MM.1S (cell line): ENCODE data around the gene MKRN2.

Experiments used
- DNase-seq: peaks from one replicate; pipeline ENCODE4 v3.0.0-alpha.2; 2015
- H2AFZ ChIP-seq: fragments of 300-600 bp; sonication (generic); 2 replicates; pipeline ENCODE4 v1.6.0; 2016; ENCODE audit warnings: antibody characterized with exemption, low read length
- H3F3A ChIP-seq: fragments of 300-600 bp; sonication (generic); 2 replicates; pipeline ENCODE4 v1.6.1; 2016; ENCODE audit warnings: mild to moderate bottlenecking, antibody characterized with exemption, low read length, moderate library complexity, mixed read lengths; ENCODE audit not compliant: insufficient read depth
- H3K27ac ChIP-seq: fragments of 300-600 bp; sonication (generic); 2 replicates; pipeline ENCODE4 v1.5.1; 2016; ENCODE audit warnings: mild to moderate bottlenecking, low read length
- H3K27me3 ChIP-seq: fragments of 300-600 bp; sonication (generic); replicated peaks from 2 replicates; pipeline ENCODE4 v1.6.0; 2016; ENCODE audit warnings: low read length; ENCODE audit not compliant: insufficient read depth
- H3K36me3 ChIP-seq: fragments of 300-600 bp; sonication (generic); replicated peaks from 2 replicates; pipeline ENCODE4 v1.6.1; 2016; ENCODE audit warnings: mild to moderate bottlenecking, low read length, mixed read lengths; ENCODE audit not compliant: insufficient read depth
- H3K4me1 ChIP-seq: fragments of 300-600 bp; sonication (generic); 2 replicates; pipeline ENCODE4 v1.6.1; 2016; ENCODE audit warnings: low read length, mixed read lengths
- H3K4me2 ChIP-seq: fragments of 300-600 bp; sonication (generic); 2 replicates; pipeline ENCODE4 v1.6.0; 2016; ENCODE audit warnings: low read depth, low read length
- H3K4me3 ChIP-seq: fragments of 300-600 bp; sonication (generic); 2 replicates; pipeline ENCODE4 v1.5.1; 2016; ENCODE audit warnings: low read length, mixed read lengths
- H3K79me2 ChIP-seq: fragments of 300-600 bp; sonication (generic); 2 replicates; pipeline ENCODE4 v1.6.1; 2016; ENCODE audit warnings: mixed run types, low read length, mixed read lengths
- H3K9ac ChIP-seq: fragments of 300-600 bp; sonication (generic); 2 replicates; pipeline ENCODE4 v1.6.1; 2016; ENCODE audit warnings: low read length, mixed read lengths
- H3K9me2 ChIP-seq: fragments of 300-600 bp; sonication (generic); replicated peaks from 2 replicates; pipeline ENCODE4 v1.6.1; 2016; ENCODE audit warnings: mild to moderate bottlenecking, low read length, mixed read lengths; ENCODE audit not compliant: insufficient read depth
- H3K9me3 ChIP-seq: fragments of 300-600 bp; sonication (generic); replicated peaks from 2 replicates; pipeline ENCODE4 v1.6.1; 2016; ENCODE audit warnings: mild to moderate bottlenecking, low read length, mixed read lengths; ENCODE audit not compliant: insufficient read depth
- H4K20me1 ChIP-seq: fragments of 300-600 bp; sonication (generic); 2 replicates; pipeline ENCODE4 v1.6.1; 2016; ENCODE audit warnings: mild to moderate bottlenecking, low read length, moderate library complexity, mixed read lengths; ENCODE audit not compliant: insufficient read depth
- CTCF ChIP-seq: fragments of 300-600 bp; sonication (generic); IDR thresholded peaks from 2 replicates; pipeline ENCODE4 v1.5.1; 2016; ENCODE audit warnings: antibody characterized with exemption, low read length, mixed read lengths
- EZH2 ChIP-seq: fragments of 300-600 bp; sonication (generic); optimal IDR thresholded peaks from 2 replicates; pipeline ENCODE3; 2017; ENCODE audit warnings: low read depth, mild to moderate bottlenecking, antibody characterized with exemption, low read length, mixed read lengths
- EZH2phosphoT487 ChIP-seq: fragments of 300-600 bp; sonication (generic); IDR thresholded peaks from 2 replicates; pipeline ENCODE4 v1.6.1; 2018; ENCODE audit warnings: antibody characterized with exemption, low read length

Gene MKRN2

GRCh38 chr3:12591456-12591855 is 34.6 kb downstream of the MKRN2 start:
- Histone ChIP-seq H3K27ac (no peak overlapping the region), H3K4me2 (no peak overlapping the region), H3K4me3 (no peak overlapping the region), H2AFZ (no peak overlapping the region), H4K20me1 (no peaks in the 10 kb centered on the region), H3K27me3 (no peaks in the 10 kb centered on the region), H3F3A (no peaks in the 10 kb centered on the region), H3K79me2 (peaks cover 35% of the 10 kb centered on the region; the same call in 1 of the 2 replicates), H3K4me1 (no peaks in the 10 kb centered on the region), H3K9ac (no peak overlapping the region), H3K9me2 (no peaks in the 10 kb centered on the region), H3K9me3 (no peaks in the 10 kb centered on the region), H3K36me3 (peaks cover 7% of the 10 kb centered on the region; the same call in 1 of the 2 replicates)
- DNase-seq, result no peak
- TF ChIP-seq EZH2 (no peak), CTCF (no peak), EZH2phosphoT487 (no peak)

- Histone ChIP-seq H3F3A (no peaks in the 10 kb centered on the region), H3K27ac (no peak overlapping the region), H4K20me1 (no peaks in the 10 kb centered on the region), H3K9ac (no peak overlapping the region), H3K9me3 (no peaks in the 10 kb centered on the region), H3K27me3 (no peaks in the 10 kb centered on the region), H3K79me2 (peaks cover 31% of the 10 kb centered on the region; the same call in 1 of the 2 replicates), H2AFZ (no peak overlapping the region), H3K4me3 (no peak overlapping the region), H3K9me2 (no peaks in the 10 kb centered on the region), H3K36me3 (peaks cover 7% of the 10 kb centered on the region; the same call in 1 of the 2 replicates), H3K4me2 (no peak overlapping the region), H3K4me1 (no peaks in the 10 kb centered on the region)
- no peak for TF ChIP-seq EZH2
- TF ChIP-seq CTCF, result no peak
- no peak for TF ChIP-seq EZH2phosphoT487
- DNase-seq, result no peak
Measured at GRCh38 chr3:12591997-12592715, 35.3 kb downstream of the MKRN2 start.

- H2AFZ ChIP-seq, result no peak overlapping the region
- H3K9me2 ChIP-seq, result no peaks in the 10 kb centered on the region
- H3K27ac ChIP-seq, result no peak overlapping the region
- no peaks in the 10 kb centered on the region for H4K20me1 ChIP-seq
- no peaks in the 10 kb centered on the region for H3K4me1 ChIP-seq
- H3K79me2 ChIP-seq, result peaks cover 25% of the 10 kb centered on the region; the same call in 1 of the 2 replicates
- no peak overlapping the region for H3K4me2 ChIP-seq
- no peak for DNase-seq
- H3F3A ChIP-seq, result no peaks in the 10 kb centered on the region
- H3K9me3 ChIP-seq, result no peaks in the 10 kb centered on the region
- H3K27me3 ChIP-seq, result no peaks in the 10 kb centered on the region
- no peak overlapping the region for H3K9ac ChIP-seq
- TF ChIP-seq EZH2 (no peak), CTCF (no peak), EZH2phosphoT487 (no peak)
- no peak overlapping the region for H3K4me3 ChIP-seq
- H3K36me3 ChIP-seq, result peaks cover 3% of the 10 kb centered on the region; the same call in 1 of the 2 replicates
Measured at GRCh38 chr3:12593473-12593872, 36.6 kb downstream of the MKRN2 start.
